Thyroid gland (tissue), 4 donors: Measurements from ENCODE around the gene STK17B. TPM values are rescaled to one million over a fixed set of nuclear protein-coding genes. Genes with fewer than 3 reads are reported as not detected.
A peak's percentile ranks its signal among the peaks of the same experiment; 100 is the strongest.

ENCODE experiments used
- DNase-seq, 2 donors: peaks; one replicate each; pipeline ENCODE4 v3.0.0-alpha.2; 2019
- H3K27ac ChIP-seq, 3 donors: fragments of 200-600 bp; sonication (generic); 1 replicate in 2 of 3; 2 replicates in 1 of 3; pipeline ENCODE4 v1.5.1; 2016 to 2019; ENCODE audit warnings: mild to moderate bottlenecking in 1 of 3, moderate library complexity in 1 of 3
- H3K27me3 ChIP-seq: fragments of 200-600 bp; sonication (generic); one replicate; pipeline ENCODE4 v1.5.1; 2019
- H3K36me3 ChIP-seq, 2 donors: fragments of 200-600 bp; sonication (generic); one replicate each; pipeline ENCODE4 v1.5.1; 2016 to 2019
- H3K4me1 ChIP-seq, 2 donors: fragments of 200-600 bp; sonication (generic); one replicate each; pipeline ENCODE4 v1.5.1; 2017 to 2019
- H3K4me3 ChIP-seq, 3 donors: fragments of 200-600 bp; sonication (generic); replicated peaks in 1 of 3; 1 replicate in 2 of 3; 2 replicates in 1 of 3; pipeline ENCODE4 v1.5.1; 2016; ENCODE audit warnings: mild to moderate bottlenecking in 1 of 3
- H3K9me3 ChIP-seq: fragments of 200-600 bp; sonication (generic); one replicate; pipeline ENCODE4 v1.5.1; 2017
- POLR2A ChIP-seq, 2 donors: fragments of 450-650 bp; IDR thresholded peaks; one replicate each; pipeline ENCODE4 v1.6.1; 2017; ENCODE audit warnings: antibody characterized with exemption in 2 of 2, mild to moderate bottlenecking in 2 of 2, moderate library complexity in 1 of 2
- WGBS, 2 donors: methylation state at CpG; one replicate each; pipeline ENCODE4 v1.1.5; 2017; 5-methylcytosine and 5-hydroxymethylcytosine counted together
- intact Hi-C: fragments of 100-400 bp; cut with DNase I; formaldehyde crosslinking; loops from one replicate; pipeline ENCODE4 v1.15.1; 2023
- total RNA-seq, 4 donors: library from RNA; depleted of rRNA; stranded (reverse); fragments of >200 nt; gene quantifications; one replicate each; pipeline ENCODE4 v1.2.3, GENCODE V29; 2016
- TF ChIP-seq, protein P1 (sequence below), 6 experiments: fragments of 200-600 bp in 3 of 6; fragments of 450-650 bp in 3 of 6; sonication (generic) in 3 of 6; IDR thresholded peaks; one replicate each; pipeline ENCODE4 v1.5.1; 2016 to 2019; ENCODE audit warnings: antibody characterized with exemption in 6 of 6, mild to moderate bottlenecking in 2 of 6, inconsistent platforms in 1 of 6, moderate library complexity in 1 of 6

The STK17B gene
- total RNA-seq, 4 donors from 2014 or later, result 19.4 to 86.9 (median 33.9) TPM

DNA sequence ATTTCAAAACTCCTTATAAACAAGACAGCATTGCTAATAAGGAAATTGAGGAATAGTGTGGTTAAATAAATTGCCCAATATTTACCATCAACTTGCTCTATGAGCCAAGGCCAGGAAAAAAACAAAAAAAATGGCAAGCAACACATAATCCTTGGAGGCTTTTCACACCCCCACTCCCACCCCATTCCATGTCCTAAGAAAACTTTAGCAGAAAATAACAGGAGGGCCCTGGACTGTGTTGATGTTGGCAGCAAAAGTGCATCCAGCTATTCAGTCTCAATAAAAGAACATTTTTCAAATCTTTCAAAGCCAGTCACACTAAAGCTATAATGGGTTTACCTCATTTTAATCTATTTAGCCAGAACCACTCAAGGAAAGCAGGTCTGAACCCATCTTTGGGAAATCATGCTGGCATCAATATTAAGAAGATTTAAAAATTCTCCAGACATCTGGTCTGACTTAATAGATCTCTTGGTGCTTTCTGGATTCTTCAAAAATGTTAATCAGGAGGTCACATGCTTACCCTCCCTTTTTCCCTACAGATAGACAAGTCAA is 34.6 kb upstream of the STK17B start:
- TF ChIP-seq POLR2A (IDR thresholded peaks at IDR 0.05), result no peak
- TF ChIP-seq, protein P1, sequence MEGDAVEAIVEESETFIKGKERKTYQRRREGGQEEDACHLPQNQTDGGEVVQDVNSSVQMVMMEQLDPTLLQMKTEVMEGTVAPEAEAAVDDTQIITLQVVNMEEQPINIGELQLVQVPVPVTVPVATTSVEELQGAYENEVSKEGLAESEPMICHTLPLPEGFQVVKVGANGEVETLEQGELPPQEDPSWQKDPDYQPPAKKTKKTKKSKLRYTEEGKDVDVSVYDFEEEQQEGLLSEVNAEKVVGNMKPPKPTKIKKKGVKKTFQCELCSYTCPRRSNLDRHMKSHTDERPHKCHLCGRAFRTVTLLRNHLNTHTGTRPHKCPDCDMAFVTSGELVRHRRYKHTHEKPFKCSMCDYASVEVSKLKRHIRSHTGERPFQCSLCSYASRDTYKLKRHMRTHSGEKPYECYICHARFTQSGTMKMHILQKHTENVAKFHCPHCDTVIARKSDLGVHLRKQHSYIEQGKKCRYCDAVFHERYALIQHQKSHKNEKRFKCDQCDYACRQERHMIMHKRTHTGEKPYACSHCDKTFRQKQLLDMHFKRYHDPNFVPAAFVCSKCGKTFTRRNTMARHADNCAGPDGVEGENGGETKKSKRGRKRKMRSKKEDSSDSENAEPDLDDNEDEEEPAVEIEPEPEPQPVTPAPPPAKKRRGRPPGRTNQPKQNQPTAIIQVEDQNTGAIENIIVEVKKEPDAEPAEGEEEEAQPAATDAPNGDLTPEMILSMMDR (IDR thresholded peaks at IDR 0.05), result no peak
- DNase-seq, result peak; percentile 6
- Histone ChIP-seq H3K27ac (no peak overlapping the region), H3K9me3 (no peaks in the 10 kb centered on the region), H3K4me3 (no peak overlapping the region), H3K4me1 (peaks cover 3 to 5% of the 10 kb centered on the region in 2 donors), H3K36me3 (no peaks in the 10 kb centered on the region), H3K27me3 (no peaks in the 10 kb centered on the region)
- intact Hi-C loops, result no loop called here

DNA sequence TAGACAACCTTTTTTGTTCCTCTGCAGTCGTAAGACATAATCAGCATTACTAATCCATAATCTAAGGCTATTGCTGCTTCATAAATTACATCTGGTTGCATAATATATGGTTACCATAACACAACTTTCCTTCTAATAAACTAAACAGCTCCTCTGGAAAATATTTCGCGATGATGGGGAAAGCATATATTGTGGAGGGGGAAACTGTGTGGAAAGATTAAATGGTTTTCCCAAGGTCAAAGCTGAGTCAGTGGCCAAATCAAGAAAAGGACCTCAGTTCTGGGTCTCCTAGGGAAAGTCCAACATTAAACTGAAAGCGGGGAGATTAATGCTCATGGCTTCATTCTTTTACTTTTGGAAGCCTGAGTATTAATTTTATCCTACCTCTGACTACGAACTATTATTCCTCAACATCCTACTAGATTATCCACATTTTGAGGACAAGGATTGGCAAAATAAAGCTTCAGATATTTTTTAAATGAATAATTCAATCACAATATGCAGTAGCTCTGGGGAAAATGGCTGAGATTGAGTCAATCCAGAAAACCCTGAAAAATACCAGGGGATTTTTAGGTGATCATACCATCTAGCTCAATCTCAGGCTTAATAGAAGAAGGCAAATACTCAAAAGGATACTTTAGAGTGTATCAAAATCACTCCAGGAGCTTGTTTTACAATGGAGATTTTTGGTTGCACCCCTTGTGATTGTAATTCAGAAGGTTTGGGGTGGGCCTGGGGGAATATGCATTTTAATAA is 33.8 kb upstream of the STK17B start:
- no peak for TF ChIP-seq POLR2A (IDR thresholded peaks at IDR 0.05)
- TF ChIP-seq, protein P1 (IDR thresholded peaks at IDR 0.05), result no peak

DNA sequence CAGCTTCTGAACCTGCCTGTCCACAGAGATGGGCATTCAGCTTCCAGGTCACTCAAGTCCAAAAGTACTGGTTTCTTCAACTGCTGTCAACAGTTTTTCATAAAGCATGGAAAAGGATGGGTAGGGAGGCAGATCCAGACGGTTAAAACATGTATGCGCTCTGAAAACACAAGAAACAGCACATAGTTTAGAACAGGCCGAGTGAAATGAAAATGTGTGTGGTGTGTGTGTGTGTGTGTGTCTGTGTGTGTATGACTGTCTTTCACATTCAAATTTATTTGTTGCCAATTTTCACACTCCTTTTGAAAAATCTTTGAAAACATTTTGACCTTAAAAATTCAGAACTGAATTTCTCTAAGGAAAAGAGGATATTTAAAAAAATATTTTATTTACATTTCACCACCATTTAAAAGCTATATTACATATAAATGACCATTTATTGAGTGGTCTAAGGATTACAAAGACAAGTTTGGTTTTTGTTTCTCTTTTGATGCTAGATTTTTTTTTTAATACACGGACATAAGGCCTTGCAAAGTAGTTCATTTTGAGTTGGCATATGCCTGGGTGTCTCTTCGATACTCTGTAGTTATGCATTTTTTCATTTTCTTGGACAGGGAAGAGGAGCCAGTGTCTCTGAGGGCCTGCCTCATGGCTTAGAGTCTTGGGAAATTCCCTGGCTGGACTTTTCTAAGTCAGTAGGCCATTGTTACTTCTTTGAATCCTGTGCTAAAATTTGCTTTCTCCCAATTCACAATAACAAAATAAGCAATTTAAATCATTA is 30.0 kb upstream of the STK17B start:
- intact Hi-C loops, result no loop called here
- TF ChIP-seq, protein P1 (IDR thresholded peaks at IDR 0.05), result no peak
- TF ChIP-seq POLR2A (IDR thresholded peaks at IDR 0.05), result no peak
- H3K4me3 ChIP-seq, result no peak overlapping the region
- DNase-seq, result no peak
- no peaks in the 10 kb centered on the region for H3K27me3 ChIP-seq
- H3K4me1 ChIP-seq, result peaks cover 0 to 2% of the 10 kb centered on the region in 2 donors
- 73 to 77% methylated on average over 5 of the region's 5 CpGs for WGBS, 2 donors
- H3K36me3 ChIP-seq, result no peaks in the 10 kb centered on the region
- no peaks in the 10 kb centered on the region for H3K9me3 ChIP-seq
- H3K27ac ChIP-seq, result peak overlapping the region in 1 of 3 donors; percentile 19

More for the DNA sequence above, 33.8 kb upstream of the STK17B start:
- H3K4me1 ChIP-seq, result peaks cover 3 to 5% of the 10 kb centered on the region in 2 donors
- no peaks in the 10 kb centered on the region for H3K27me3 ChIP-seq
- H3K4me3 ChIP-seq, result no peak overlapping the region
- WGBS, 2 donors, result 88 to 94% methylated on average over 5 of the region's 5 CpGs
- H3K27ac ChIP-seq, result no peak overlapping the region
- no peaks in the 10 kb centered on the region for H3K36me3 ChIP-seq
- no peaks in the 10 kb centered on the region for H3K9me3 ChIP-seq
- DNase-seq, result no peak
- intact Hi-C loops, result no loop called here

DNA sequence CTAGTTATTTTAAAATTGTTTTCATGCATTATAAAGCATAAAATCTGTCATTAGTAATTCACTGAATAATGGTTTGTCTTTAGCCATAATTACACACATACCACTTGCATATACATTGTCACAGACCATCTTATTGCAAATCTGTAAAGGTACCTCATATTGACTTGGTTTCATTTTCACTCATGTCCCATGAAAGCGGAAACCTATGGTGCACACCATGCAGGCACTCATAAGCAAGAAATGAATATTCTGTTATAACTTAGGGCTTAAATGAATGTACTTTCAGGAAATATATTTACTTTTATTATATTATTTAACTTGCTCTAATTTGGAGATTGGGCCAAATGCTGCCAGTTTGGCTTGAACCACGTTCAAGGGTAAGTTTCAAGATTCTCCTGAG is 29.2 kb upstream of the STK17B start:
- no peak overlapping the region for H3K27ac ChIP-seq
- H3K4me1 ChIP-seq, result no peaks in the 10 kb centered on the region
- WGBS, 2 donors, result 90 to 95% methylated on average over 2 of the region's 2 CpGs
- no peaks in the 10 kb centered on the region for H3K36me3 ChIP-seq
- DNase-seq, result no peak
- H3K27me3 ChIP-seq, result no peaks in the 10 kb centered on the region
- intact Hi-C loops, result no loop called here
- TF ChIP-seq, protein P1 (IDR thresholded peaks at IDR 0.05), result no peak
- TF ChIP-seq POLR2A (IDR thresholded peaks at IDR 0.05), result no peak
- no peaks in the 10 kb centered on the region for H3K9me3 ChIP-seq
- no peak overlapping the region for H3K4me3 ChIP-seq

DNA sequence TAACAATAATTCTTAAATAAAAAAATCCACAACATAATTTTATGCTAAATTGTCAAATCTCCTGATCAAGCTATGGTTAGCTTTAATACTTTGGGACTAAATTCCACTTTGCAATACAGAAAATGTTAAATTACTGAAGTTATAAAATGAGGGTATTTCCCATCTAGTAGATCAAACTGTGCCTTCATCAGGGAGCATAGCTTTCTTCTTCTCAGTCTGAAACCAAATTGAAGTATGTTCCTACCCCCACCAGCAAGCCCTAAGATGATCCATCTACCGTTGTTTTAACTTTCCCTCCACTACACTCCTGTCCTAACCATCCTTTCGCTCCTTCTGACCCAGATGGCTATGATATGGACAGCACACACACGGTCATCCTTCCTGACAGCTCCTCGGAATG is 24.4 kb upstream of the STK17B start:
- Histone ChIP-seq H3K9me3 (no peaks in the 10 kb centered on the region), H3K27ac (no peak overlapping the region), H3K4me1 (no peaks in the 10 kb centered on the region), H3K4me3 (no peak overlapping the region), H3K36me3 (no peaks in the 10 kb centered on the region), H3K27me3 (no peaks in the 10 kb centered on the region)
- 90 to 92% methylated on average over 4 of the region's 4 CpGs for WGBS, 2 donors
- TF ChIP-seq POLR2A (IDR thresholded peaks at IDR 0.05), result no peak
- TF ChIP-seq, protein P1 (IDR thresholded peaks at IDR 0.05), result no peak
- intact Hi-C loops, result no loop called here
- DNase-seq, result no peak
